Activated T-cell treated with anti-CD3 and anti-CD28 coated beads, Interleukin-2, amount 50 U/mL, for 24 hours (primary cell): ENCODE measurements around the gene ZFP28.

Source experiments
- DNase-seq: peaks from one replicate; pipeline ENCODE4 v3.0.0-alpha.2; 2020
- H3K27ac Mint-ChIP-seq: 2 replicates; pipeline ENCODE4 v1.8.0; 2020; ENCODE audit warnings: mild to moderate bottlenecking, mixed read lengths
- H3K27me3 Mint-ChIP-seq: 2 replicates; pipeline ENCODE4 v1.8.0; 2020; ENCODE audit warnings: mixed read lengths
- H3K36me3 Mint-ChIP-seq: 2 replicates; pipeline ENCODE4 v1.8.0; 2020; ENCODE audit warnings: low read depth, mixed read lengths
- H3K4me1 Mint-ChIP-seq: 2 replicates; pipeline ENCODE4 v1.8.0; 2020; ENCODE audit warnings: low read depth, mixed read lengths
- H3K4me3 Mint-ChIP-seq: 2 replicates; pipeline ENCODE4 v1.8.0; 2020; ENCODE audit warnings: mild to moderate bottlenecking, moderate library complexity, mixed read lengths
- H3K9me3 Mint-ChIP-seq: 2 replicates; pipeline ENCODE4 v1.8.0; 2020; ENCODE audit warnings: mixed read lengths

ZFP28 gene

DNA sequence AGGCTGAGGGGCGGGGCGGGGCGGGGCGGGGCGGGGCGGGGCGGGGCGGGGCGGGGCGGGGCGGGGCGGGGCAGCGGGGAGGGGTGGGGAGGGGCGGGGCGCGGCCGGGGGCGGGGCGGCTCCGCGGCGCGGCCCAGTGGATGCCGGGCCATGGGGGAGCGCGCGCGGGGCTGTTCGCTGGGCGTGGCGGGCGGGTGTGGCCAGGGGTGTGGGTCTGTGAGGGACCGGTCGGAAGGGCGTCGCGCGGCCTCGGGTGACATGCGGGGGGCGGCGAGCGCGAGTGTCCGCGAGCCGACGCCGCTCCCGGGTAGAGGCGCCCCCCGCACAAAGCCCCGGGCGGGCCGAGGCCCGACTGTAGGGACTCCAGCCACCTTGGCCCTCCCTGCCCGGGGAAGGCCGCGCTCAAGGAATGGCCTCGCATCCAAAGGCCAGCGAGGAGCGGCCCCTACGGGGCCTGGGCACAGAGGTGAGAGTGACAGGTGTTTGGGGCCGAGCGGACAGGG lies at the start of gene ZFP28:
Gene ZFP28 (plus strand): TSS at position 188 of the 503 bp plus-strand sequence. CDS start 71 bp downstream, at position 259.
- Mint-ChIP-seq H3K4me1 (peaks cover 23% of the 10 kb centered on the region), H3K9me3 (peaks cover 65% of the 10 kb centered on the region), H3K27ac (peak within 1 kb of the TSS; percentile 95), H3K36me3 (peaks cover 73% of the 10 kb centered on the region), H3K4me3 (peak within 1 kb of the TSS; percentile 83), H3K27me3 (no peaks in the 10 kb centered on the region)
- peak; percentile 82 for DNase-seq

GRCh38 chr19:56491399-56491798 lies 47.3 kb upstream of the ZFP28 start:
- Mint-ChIP-seq H3K9me3 (peaks cover 65% of the 10 kb centered on the region), H3K4me1 (no peaks in the 10 kb centered on the region), H3K27ac (no peak overlapping the region), H3K27me3 (no peaks in the 10 kb centered on the region), H3K4me3 (no peak overlapping the region), H3K36me3 (peaks cover 56% of the 10 kb centered on the region)
- no peak for DNase-seq

GRCh38 chr19:56504581-56504980 lies 34.2 kb upstream of the ZFP28 start:
- Mint-ChIP-seq H3K27ac (no peak overlapping the region), H3K27me3 (peaks cover 9% of the 10 kb centered on the region), H3K4me3 (no peak overlapping the region), H3K36me3 (peaks cover 49% of the 10 kb centered on the region), H3K4me1 (peaks cover 8% of the 10 kb centered on the region), H3K9me3 (peaks cover 54% of the 10 kb centered on the region)
- no peak for DNase-seq

DNA sequence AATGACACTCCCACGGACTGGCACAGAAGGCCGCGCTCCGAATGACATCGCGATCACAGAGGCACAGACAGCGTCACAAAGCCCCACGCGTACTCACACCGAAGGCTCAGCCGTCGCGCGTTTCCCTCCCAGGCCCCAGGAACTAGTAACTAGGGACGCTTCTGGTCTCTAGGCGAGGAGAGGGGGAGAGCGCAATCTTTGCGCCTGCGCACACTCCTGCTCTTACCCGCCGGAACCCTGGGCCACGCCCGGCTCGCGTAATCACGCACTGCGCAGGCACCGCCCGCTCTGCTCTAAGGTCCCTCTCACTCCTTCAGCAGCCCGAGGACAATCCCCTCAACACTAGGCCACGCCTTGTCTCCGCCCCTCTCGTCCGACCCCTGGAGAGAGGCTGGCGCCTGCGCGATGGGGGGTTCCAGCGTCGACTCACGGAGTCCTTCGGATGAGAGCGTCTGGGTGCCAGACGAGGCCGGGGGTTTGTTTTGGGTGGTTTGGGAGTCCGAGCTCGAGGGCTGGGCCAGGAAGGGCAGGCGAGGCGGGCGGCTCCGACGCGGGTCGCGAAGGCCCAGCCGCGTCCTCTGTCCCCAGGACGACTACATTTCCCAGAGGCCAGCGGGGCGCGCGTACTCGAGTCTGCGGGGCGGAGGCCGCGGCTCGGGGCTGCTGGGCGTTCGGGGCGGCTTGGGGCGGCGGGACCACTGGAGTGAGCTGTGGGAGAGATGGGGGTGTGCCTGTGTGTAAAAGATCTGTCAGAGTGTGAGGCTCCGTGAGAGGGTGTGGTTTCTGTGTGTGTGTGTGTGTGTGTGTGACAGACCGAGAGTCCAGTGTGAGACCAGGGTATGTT lies 31.1 kb upstream of the ZFP28 start, which contains the start of gene ZNF471:
Gene ZNF471 (plus strand): TSS at position 410 of the 844 bp plus-strand sequence. CDS start 3,717 bp downstream, outside the sequence.
- H3K27ac Mint-ChIP-seq, result no peak within 1 kb of the TSS
- H3K27me3 Mint-ChIP-seq, result peaks cover 9% of the 10 kb centered on the region
- peak; percentile 89 for DNase-seq
- H3K9me3 Mint-ChIP-seq, result peaks cover 33% of the 10 kb centered on the region
- peaks cover 8% of the 10 kb centered on the region for H3K4me1 Mint-ChIP-seq
- H3K36me3 Mint-ChIP-seq, result peaks cover 32% of the 10 kb centered on the region
- H3K4me3 Mint-ChIP-seq, result no peak within 1 kb of the TSS

DNA sequence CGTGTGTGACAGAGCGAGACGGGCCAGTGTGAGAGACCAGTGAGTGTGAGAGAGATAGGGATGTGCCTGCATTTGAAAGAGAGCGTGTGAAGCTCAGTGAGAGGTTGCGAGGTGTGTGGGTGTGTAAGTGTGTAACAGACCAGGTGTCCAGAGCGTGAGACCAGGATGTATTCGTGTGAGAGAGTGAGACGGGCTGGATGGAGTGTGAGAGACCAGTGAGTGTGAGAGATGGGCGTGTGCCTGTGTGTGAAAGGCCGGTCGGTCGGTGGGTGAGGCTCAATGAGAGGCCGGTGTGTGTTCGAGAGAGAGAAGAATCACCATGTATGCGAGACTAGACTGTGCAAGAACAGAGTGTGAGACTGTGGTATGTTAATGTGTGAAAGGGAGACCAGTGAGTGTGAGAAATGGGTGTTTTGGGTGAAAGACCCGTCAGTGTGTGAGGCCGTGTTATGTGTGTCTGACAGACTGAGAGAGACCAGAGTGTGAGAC lies 30.4 kb upstream of the ZFP28 start:
- Mint-ChIP-seq H3K27ac (no peak overlapping the region), H3K9me3 (peaks cover 32% of the 10 kb centered on the region), H3K36me3 (peaks cover 32% of the 10 kb centered on the region), H3K4me3 (no peak overlapping the region), H3K27me3 (peaks cover 9% of the 10 kb centered on the region), H3K4me1 (peaks cover 8% of the 10 kb centered on the region)
- DNase-seq, result no peak

GRCh38 chr19:56525214-56525860 lies 13.4 kb upstream of the ZFP28 start:
- Mint-ChIP-seq H3K27me3 (no peaks in the 10 kb centered on the region), H3K36me3 (peaks cover 60% of the 10 kb centered on the region), H3K9me3 (peaks cover 66% of the 10 kb centered on the region), H3K4me1 (no peaks in the 10 kb centered on the region), H3K4me3 (no peak overlapping the region), H3K27ac (no peak overlapping the region)
- DNase-seq, result no peak

GRCh38 chr19:56537442-56537841 lies 1.3 kb upstream of the ZFP28 start:
- Mint-ChIP-seq H3K27me3 (no peaks in the 10 kb centered on the region), H3K4me3 (peak overlapping the region; percentile 83), H3K36me3 (peaks cover 67% of the 10 kb centered on the region), H3K27ac (peak overlapping the region; percentile 95), H3K4me1 (peaks cover 23% of the 10 kb centered on the region), H3K9me3 (peaks cover 66% of the 10 kb centered on the region)
- no peak for DNase-seq

DNA sequence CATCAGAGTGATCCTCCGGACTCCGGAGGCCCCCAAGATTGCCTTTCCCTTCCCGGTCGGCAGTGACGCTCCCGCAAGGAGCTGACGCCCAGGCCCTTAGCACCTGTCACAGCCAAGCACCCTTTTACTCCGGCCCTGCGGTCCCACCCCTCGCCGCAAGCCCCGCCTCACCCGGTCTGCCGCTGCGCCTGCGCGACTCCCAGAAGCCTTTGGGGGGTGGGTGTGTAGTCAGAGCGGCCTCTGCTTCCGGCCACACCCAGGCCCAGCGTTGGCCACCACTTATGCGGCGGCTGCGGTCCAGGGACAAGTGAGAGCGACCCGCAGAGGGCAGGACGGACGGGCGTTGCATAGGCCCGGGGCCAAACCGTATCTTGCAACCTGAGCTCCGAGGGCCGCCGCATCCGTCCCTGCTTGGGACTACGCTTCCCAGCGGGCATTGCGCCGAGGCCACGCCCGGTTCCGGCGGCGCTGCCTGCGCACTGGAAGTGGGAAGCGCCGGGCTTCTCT lies 441 bp upstream of the ZFP28 start:
- peaks cover 62% of the 10 kb centered on the region for H3K9me3 Mint-ChIP-seq
- H3K36me3 Mint-ChIP-seq, result peaks cover 70% of the 10 kb centered on the region
- H3K4me3 Mint-ChIP-seq, result peak overlapping the region; percentile 83
- peak; percentile 94 for DNase-seq
- H3K4me1 Mint-ChIP-seq, result peaks cover 23% of the 10 kb centered on the region
- no peaks in the 10 kb centered on the region for H3K27me3 Mint-ChIP-seq
- H3K27ac Mint-ChIP-seq, result peak overlapping the region; percentile 95

- Mint-ChIP-seq H3K27ac (no peak overlapping the region), H3K27me3 (no peaks in the 10 kb centered on the region), H3K4me1 (peaks cover 13% of the 10 kb centered on the region), H3K36me3 (peaks cover 93% of the 10 kb centered on the region), H3K4me3 (no peak overlapping the region), H3K9me3 (peaks cover 63% of the 10 kb centered on the region)
- no peak for DNase-seq
Observed at GRCh38 chr19:56543776-56544175, 5.0 kb downstream of the ZFP28 start.

GRCh38 chr19:56547535-56547934 lies 8.8 kb downstream of the ZFP28 start:
- no peaks in the 10 kb centered on the region for H3K27me3 Mint-ChIP-seq
- DNase-seq, result no peak
- H3K4me1 Mint-ChIP-seq, result no peaks in the 10 kb centered on the region
- peaks cover 58% of the 10 kb centered on the region for H3K9me3 Mint-ChIP-seq
- H3K27ac Mint-ChIP-seq, result no peak overlapping the region
- H3K4me3 Mint-ChIP-seq, result no peak overlapping the region
- peaks cover 91% of the 10 kb centered on the region for H3K36me3 Mint-ChIP-seq

DNA sequence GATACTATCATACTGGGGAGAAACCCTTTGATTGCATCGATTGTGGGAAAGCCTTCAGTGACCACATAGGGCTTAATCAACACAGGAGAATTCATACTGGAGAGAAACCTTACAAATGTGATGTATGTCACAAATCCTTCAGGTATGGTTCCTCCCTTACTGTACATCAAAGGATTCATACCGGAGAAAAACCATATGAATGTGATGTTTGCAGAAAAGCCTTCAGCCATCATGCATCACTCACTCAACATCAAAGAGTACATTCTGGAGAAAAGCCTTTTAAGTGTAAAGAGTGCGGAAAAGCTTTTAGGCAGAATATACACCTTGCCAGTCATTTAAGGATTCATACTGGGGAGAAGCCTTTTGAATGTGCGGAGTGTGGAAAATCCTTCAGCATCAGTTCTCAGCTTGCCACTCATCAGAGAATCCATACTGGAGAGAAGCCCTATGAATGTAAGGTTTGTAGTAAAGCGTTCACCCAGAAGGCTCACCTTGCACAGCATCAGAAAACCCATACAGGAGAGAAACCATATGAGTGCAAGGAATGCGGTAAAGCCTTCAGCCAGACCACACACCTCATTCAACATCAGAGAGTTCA lies 15.6 kb downstream of the ZFP28 start:
- no peak for DNase-seq
- Mint-ChIP-seq H3K4me3 (no peak overlapping the region), H3K4me1 (no peaks in the 10 kb centered on the region), H3K9me3 (peaks cover 63% of the 10 kb centered on the region), H3K36me3 (peaks cover 80% of the 10 kb centered on the region), H3K27ac (no peak overlapping the region), H3K27me3 (no peaks in the 10 kb centered on the region)

GRCh38 chr19:56562766-56563165 lies 24.0 kb downstream of the ZFP28 start:
- DNase-seq, result no peak
- H3K9me3 Mint-ChIP-seq, result peaks cover 80% of the 10 kb centered on the region
- H3K36me3 Mint-ChIP-seq, result peaks cover 79% of the 10 kb centered on the region
- no peak overlapping the region for H3K4me3 Mint-ChIP-seq
- no peaks in the 10 kb centered on the region for H3K27me3 Mint-ChIP-seq
- H3K4me1 Mint-ChIP-seq, result peaks cover 10% of the 10 kb centered on the region
- H3K27ac Mint-ChIP-seq, result no peak overlapping the region

- peaks cover 72% of the 10 kb centered on the region for H3K9me3 Mint-ChIP-seq
- H3K27me3 Mint-ChIP-seq, result no peaks in the 10 kb centered on the region
- H3K36me3 Mint-ChIP-seq, result peaks cover 87% of the 10 kb centered on the region
- peaks cover 17% of the 10 kb centered on the region for H3K4me1 Mint-ChIP-seq
- peak overlapping the region; percentile 94 for H3K27ac Mint-ChIP-seq
- H3K4me3 Mint-ChIP-seq, result peak overlapping the region; percentile 90
- no peak for DNase-seq
Observed at GRCh38 chr19:56566904-56567273, 28.1 kb downstream of the ZFP28 start.
